GM19351 (cell line): ENCODE results near the gene SCFD2.
"Not testable (repeated sequence)": the region's sequence is repeated elsewhere in the genome, so short reads cannot be mapped to it uniquely, and the experiment has no call there.

Experiments used
- ATAC-seq: cut with Tn5 transposase; IDR thresholded peaks from one replicate; pipeline ENCODE4 v1.9.1; 2021; ENCODE audit warnings: mild to moderate bottlenecking, moderate library complexity; ENCODE audit not compliant: unreplicated experiment

The SCFD2 gene

DNA sequence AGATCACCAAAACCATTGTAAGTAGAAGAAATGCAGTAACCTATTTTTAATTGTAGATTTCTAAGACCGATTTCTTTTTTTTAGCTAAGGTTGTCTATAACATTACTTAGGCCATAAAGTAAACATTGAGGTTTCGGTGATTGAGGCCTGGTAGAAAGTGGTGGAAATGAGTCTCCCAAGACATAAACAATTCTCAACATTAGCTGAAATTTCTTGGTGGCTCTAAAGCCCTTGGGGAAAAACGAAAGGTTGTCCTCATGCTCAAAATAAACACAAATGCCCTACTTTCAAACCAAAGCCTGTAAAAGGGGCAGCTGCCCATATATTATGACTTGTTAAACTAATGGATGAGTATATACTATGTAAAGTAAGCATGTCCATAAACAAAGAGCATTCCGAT lies 98.8 kb downstream of the SCFD2 start:
- ATAC-seq, result no peak

DNA sequence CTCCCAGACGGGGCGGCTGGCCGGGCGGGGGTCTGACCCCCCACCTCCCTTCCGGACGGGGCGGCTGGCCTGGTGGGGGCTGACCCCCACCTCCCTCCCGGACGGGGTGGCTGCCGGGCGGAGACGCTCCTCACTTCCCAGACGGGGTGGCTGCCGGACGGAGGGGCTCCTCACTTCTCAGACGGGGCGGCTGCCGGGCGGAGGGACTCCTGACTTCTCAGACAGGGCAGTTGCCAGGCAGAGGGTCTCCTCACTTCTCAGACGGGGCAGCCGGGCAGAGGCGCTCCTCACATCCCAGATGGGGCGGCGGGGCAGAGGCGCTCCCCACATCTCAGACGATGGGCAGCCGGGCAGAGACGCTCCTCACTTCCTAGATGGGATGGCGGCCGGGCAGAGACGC lies 109.9 kb downstream of the SCFD2 start:
- not testable (repeated sequence) for ATAC-seq

DNA sequence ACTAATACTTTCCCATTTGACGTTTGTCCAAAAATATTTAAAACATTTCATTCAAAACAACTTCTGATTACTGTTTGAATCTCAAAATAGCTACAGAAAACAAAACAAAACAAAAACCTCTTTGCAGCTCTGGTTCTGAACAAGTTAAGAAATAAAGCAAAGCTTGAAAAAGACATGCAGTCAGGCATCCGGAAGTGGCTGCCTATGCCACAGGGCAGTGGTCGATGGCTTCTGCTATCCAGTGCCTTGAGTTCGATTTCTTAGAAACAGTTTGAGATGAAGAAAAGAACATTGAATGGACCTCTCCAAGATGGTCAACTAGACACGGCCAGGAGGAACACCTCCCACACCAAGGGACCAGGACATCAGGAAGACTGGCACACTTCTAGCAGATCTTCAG lies 125.3 kb downstream of the SCFD2 start:
- no peak for ATAC-seq

DNA sequence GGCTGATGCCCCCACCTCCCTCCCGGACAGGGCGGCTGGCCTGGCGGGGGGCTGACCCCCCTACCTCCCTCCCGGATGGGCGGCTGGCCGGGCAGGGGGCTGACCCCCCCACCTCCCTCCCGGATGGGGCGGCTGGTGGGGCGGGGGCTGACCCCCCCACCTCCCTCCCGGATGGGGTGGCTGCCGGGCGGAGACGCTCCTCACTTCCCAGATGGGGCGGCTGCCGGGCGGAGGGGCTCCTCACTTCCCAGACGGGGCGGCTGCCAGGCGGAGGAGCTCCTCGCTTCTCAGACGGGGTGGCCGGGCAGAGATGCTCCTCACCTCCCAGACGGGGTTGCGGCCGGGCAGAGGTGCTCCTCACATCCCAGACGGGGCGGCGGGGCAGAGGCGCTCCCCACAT lies 127.5 kb downstream of the SCFD2 start:
- ATAC-seq, result not testable (repeated sequence)

DNA sequence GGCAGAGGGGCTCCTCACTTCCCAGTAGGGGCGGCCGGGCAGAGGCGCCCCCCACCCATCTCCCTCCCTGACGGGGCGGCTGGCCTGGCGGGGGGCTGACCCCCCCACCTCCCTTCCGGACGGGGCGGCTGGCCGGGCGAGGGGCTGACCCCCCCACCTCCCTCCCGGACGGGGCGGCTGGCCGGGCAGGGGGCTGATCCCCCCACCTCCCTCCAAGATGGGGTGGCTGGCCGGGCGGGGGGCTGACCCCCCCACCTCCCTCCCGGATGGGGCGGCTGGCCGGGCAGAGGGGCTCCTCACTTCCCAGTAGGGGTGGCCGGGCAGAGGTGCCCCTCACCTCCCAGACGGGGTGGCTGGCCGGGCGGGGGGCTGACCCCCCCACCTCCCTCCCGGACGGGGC lies 128.1 kb downstream of the SCFD2 start:
- not testable (repeated sequence) for ATAC-seq

DNA sequence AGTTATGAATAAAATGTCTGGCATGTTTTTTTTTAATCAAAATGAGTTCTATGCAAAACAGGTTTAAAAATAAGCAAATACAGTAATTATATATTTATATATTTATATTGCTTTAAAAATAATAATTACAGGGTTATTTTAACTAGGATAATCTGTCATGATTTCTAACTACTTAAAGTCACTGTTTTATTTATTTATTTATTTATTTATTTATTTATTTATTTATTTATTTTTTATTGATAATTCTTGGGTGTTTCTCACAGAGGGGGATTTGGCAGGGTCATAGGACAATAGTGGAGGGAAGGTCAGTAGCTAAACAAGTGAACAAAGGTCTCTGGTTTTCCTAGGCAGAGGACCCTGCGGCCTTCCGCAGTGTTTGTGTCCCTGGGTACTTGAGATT lies 129.2 kb downstream of the SCFD2 start:
- not testable (repeated sequence) for ATAC-seq

DNA sequence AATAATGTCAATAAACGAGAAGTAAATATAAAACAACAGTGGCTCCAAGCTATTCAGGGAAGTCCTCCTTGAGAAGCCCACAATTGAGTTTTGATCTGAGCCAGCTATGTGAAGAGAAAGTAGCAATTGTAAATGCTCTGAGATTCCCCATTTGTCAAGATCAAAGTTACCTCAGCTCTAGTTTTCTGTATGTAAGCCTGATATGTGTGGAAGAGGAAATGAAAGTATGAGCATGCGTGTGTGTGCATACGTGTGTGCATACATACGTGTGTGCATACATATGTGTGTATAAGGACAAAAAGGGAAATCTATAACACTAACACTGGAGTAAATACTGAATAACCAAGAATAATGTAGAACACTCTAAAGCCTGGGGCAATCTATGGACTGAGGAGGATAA lies 130.3 kb downstream of the SCFD2 start:
- peak; percentile 94 for ATAC-seq

DNA sequence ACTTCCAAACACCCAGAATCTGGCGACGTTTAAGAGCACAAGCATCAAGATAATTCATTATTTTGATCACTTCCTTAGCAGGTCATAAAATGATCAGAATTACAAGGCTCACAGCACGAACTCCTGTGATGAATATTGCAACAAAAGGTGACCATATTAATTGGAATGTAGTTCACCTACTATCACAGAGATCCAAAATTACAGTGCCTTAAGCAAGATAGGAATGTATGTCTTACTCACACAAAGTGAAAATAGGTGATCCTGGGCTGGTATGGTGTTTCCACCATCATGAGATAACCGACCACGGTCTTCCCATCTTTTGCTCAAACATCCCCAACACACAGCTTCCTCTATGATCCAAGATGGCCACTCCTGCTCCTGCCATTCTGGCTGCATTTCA lies 131.2 kb downstream of the SCFD2 start:
- no peak for ATAC-seq

DNA sequence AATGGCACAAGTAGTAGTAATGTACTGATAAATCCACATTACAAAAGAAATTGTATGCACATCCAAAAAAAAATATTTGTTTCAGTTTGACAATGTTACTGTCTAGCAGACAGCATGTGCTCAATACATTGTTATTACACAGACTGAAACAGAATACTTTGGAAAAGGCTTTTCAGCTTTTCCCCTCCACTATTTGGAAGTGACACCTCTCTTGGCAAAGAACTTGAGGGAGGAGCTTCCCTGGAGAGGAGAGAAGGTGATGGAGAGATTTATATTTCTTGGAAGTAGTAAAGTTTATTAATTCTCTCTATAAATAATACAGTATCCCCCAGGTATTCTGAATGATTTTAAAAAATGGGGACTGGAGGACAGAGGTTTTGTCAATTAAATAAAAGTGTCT lies 131.8 kb downstream of the SCFD2 start:
- no peak for ATAC-seq

DNA sequence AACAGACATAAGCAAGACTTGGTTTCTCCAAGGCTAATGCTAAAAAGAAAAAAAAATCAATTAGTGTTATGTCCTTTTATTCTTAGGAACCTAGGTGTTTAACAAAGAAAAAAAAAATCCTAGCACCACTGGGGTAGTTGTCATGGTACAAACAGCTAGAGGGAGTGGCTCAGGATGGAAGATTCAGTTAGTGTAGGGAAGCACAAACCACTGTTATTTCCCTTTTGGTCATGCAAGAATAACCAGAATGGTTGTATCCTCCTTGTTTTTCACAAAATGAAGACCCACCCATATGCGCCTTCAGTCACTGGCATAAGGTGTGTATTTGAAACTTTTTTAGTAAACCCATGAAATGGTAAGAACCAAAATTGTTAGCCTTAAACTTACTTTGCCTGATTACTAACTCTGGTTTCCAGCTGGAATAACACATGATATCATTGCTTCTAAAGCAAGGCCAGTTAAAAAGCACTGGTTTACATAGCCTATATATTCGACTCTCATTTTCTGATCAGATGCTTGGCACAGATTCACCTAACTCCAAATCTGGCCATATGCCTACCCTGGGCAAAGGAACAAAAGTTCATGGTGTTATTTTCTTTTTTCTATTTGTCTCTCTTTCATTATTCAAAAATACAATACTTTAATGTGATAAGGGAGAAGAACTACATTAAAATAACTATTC lies 132.6 kb downstream of the SCFD2 start:
- no peak for ATAC-seq

DNA sequence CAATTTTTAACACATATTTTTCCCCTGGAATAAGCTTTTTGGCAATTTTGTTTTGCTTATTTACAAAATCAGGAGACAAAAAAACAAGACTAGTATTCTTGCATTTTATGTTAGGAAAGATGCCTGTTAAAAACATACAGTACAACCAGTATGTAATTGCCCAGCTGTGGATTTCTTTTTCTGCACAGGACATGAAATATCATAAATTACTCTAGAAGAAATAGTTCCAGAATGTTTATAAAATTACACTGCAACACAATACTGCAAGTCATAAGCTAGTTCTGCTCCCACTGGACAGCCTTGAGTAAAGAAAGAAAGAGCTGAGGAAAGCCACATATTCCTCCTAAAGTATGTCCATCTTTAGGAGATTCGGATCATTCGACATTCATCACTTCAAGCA lies 133.5 kb downstream of the SCFD2 start:
- no peak for ATAC-seq

DNA sequence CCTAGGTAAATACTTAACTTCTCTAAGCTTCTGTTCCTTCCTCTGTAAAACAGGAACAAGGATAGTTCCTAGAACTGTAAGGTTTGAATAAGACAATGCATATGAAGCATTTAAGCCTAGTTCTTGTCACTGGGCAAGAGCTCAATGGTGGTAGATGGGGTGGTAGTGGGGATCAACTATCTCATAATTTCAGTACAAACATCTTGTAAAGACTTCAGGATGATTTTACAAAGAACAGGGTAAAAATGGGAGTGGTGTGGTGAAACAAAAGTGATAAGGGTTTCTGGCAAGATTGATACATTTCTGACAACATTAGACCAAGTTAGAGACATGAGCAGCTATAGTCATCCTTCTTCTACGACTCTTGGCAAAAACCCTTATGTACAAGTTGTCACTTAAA lies 137.8 kb downstream of the SCFD2 start:
- ATAC-seq, result no peak

DNA sequence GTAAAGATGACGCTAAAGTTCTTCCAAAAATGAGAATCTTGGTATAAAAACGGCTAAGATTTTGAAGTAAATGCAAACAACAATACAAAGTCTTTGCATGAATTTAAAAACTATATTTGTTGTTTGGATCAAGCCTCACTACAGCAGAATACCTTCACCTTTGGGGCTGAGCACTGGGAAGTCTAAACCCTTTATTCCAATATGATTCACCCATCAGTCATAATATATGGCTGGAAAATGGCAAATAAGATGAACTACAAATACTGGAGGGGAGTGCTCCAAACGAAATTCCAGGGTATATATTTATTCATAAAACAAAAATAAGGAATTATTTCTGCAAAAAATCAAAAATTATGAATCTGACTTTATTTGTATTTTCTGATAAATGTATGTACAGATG lies 138.4 kb downstream of the SCFD2 start:
- ATAC-seq, result no peak

DNA sequence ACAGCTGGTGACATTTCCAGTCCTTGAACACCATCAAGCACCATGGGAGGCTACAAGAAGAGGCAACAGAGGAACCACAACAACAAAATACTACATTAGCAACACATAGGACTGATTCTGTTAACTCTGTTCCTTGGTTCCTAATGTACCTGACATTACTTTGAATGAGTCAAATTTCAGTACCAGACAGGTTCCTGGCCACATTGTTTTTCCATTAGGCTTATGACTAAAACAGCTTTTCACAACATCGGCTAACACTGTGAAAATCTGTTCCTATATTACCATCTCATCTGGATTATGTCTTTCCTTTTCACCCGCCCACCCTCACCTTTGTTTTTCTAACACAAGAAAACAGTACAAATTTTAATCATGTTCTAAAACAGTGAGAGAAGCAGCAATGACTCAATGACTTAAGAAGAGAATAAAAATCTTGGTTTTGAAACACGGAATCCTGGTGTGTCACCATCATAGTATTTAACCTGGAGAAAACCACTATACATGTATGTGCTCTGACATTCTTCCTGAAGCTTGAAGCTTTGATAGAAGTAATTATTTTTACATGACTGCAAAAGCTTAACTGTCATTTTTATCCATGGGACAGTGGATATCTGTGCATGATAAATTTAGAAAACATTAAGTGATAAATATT lies 143.9 kb downstream of the SCFD2 start:
- ATAC-seq, result no peak

DNA sequence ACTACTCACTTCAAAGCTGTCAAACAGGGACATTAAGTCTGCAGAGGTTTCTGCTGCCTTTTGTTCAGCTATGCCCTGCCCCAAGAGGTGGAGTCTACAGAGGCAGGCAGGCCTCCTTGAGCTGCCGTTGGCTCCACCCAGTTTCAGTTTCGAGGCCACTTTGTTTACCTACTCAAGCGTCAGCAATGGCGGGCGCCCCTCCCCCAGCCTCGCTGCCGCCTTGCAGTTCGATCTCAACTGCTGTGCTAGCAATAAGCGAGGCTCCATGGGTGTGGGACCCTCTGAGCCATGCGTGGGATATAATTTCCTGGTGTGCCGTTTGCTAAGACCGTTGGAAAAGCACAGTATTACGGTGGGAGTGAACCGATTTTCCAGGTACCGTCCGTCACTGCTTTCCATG lies 146.7 kb downstream of the SCFD2 start:
- not testable (repeated sequence) for ATAC-seq

DNA sequence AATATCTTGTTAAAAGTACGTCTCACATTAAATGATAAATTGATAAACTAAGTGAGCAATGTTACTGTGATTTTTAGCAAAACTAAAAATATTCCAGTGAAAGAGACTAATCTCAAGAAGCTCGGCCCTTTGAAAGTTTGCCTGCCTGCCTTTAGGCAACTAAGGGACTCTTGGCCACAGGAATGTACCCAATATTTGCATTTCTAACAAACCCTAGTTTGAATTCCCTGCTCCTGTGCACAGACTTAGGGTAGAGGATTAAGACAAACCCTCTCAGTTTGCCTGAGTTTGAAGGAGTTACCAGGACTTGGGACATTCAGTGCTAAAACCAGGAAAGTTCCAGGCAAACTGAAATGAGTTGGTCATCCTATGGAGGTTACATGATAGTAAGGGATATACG lies 157.1 kb downstream of the SCFD2 start:
- no peak for ATAC-seq

DNA sequence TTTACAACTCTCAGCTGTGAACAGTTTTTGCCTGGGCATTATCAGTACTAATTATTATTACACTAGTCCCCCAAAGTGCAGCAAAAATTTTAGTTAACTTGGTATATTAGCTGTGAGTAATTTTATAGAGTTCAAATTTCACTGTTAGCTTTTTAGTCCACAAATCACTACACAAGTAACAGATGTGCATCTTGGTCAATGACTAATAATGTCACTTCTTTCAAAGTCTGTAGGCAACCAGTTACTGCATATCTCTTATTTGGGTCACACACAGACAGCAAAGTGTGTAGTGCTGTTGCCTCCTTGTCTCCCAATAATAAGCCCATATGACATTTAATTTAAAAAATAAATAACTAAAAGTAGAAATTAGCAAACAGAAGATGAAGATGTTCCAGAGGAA lies 159.9 kb downstream of the SCFD2 start:
- no peak for ATAC-seq

DNA sequence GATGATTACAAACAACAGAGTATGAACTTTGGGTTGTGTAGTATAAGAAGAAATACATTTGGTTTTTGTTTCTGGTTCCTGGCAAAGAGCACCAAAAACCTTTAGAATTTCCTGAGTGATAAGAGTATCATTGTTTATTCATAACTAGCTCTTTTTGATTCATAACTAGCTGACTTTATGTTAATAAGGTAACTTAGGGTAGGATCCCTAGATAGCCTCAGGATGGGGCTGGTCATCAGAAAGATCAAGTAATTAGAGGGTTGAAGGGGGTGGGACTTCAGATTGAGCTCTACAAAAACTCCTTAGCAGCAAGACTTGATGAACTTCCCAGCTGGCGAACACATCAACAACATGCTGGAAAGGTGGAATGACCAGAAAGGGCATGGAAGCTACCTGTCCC lies 166.5 kb downstream of the SCFD2 start:
- ATAC-seq, result no peak

DNA sequence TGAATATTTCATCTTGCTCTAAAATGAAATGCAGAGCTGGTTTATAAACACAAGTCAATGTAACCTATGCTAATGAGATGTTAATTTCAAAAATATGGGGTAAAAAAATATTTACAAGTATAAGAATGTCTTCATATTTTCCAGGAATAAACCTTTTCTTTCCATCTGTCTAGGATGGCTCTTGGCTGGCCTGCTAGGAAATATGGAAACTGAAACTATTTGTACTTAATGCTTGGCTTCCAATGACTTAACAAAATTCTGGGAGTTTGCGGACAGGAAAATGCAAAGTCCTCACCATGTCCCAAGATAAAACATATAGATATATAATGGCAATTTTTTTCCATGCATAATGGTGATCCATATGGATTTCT lies 168.1 kb downstream of the SCFD2 start:
- ATAC-seq, result no peak

DNA sequence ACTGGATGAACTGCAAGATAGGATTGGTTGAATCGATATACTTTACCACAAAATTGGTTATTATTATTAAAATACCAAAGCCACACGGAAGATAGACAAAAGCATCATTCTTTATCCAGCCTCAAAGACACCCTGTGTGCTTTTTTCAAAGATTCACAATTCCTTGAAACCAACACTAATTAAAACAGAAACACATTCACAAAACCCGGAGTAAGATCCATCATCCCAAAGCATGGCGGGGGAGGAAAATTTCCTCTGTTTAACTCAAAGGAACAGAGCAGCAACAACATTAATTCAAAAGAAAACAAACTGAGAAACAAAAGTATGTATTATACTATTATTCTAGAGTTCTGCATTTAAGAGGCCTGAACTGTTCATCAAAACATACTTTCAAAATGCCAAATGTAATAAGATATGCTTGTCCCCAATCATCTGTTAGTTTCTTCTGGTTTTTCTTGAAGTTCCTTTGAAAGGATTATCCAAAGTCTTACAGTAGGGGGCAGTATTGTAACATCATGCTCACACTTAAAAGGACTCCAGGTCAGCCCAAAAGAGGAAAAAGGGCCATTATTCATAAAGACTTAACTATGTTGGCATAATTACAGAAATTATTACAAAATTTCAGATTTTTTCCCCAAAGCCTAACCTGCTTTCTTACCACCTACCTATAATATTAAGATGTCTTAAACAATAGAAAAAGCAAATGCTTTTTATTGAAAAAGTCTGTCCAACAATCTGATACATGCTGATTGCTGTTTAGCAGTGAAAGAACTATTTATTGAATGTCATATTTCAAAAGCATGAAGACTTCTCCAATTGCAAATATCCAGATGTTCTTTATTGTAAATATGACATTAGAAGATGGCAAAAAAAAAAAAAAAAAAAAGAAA lies 168.7 kb downstream of the SCFD2 start:
- ATAC-seq, result peak; percentile 75

DNA sequence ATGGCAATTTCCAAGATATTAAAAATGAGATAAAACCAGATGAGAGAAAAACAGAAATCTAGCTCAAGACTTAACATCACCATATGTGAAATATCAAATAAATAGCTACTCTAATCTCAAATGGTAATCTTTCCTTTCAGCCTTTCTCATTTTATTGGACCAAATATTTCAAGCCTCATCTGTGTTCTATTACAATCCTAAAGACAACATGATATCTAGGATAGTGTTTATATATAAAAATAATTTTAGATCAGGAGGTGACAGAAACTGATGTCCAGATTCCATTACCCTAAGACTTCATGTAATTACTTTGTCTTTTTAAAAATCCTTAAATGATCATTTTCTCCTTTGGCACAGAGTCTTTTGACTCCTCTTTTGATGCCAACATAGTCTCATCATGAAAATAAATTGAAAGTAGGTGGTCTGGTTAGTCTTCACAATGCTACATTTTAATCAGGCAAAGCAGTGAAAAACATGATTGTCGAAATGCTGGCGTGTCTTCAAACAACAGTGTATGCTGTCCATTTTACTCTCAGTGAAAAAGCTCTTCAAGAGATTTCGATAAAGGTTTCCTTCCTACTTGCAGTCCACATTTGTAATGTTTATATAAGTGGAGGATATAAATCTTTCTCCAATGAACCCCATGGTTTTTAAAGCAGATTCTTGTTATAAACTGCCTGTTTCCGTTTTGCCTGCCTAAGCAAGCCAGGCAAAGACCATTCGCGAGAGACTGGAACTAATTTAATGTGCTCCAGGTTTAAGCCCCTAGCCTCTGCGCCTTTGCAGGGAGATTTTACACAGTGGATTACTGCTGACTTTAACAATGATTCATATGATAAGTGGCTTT lies 169.8 kb downstream of the SCFD2 start:
- no peak for ATAC-seq
